Lower leg skin (tissue), 3 donors: ENCODE results near the gene LRRFIP1.

Experiments
- CTCF ChIP-seq, 3 donors: fragments of 450-650 bp; IDR thresholded peaks; one replicate each; pipeline ENCODE4 v1.5.1; 2016; ENCODE audit warnings: antibody characterized with exemption in 3 of 3, mild to moderate bottlenecking in 3 of 3, moderate library complexity in 2 of 3
- POLR2A ChIP-seq, 2 donors: fragments of 450-650 bp; IDR thresholded peaks; one replicate each; pipeline ENCODE4 v1.6.1; 2016 to 2017; ENCODE audit warnings: antibody characterized with exemption in 2 of 2, mild to moderate bottlenecking in 1 of 2, moderate library complexity in 1 of 2

- no peak for TF ChIP-seq CTCF (IDR thresholded peaks at IDR 0.05)
- TF ChIP-seq POLR2A (IDR thresholded peaks at IDR 0.05): no peak
Observed at GRCh38 chr2:237744270-237744612, 116.9 kb downstream of the LRRFIP1 start.
